HG02870 (cell line): ENCODE measurements around the gene CNST.
A peak's percentile ranks its signal among the peaks of the same experiment; 100 is the strongest.
"Not testable (repeated sequence)": the region's sequence is repeated elsewhere in the genome, so short reads cannot be mapped to it uniquely, and the experiment has no call there.

ENCODE experiments used
- ATAC-seq: cut with Tn5 transposase; IDR thresholded peaks from one replicate; pipeline ENCODE4 v1.9.1; 2021; ENCODE audit warnings: mild to moderate bottlenecking, moderate library complexity; ENCODE audit not compliant: unreplicated experiment

The CNST gene

GRCh38 chr1:246667773-246668172 is 101.5 kb downstream of the CNST start:
- ATAC-seq: no peak

DNA sequence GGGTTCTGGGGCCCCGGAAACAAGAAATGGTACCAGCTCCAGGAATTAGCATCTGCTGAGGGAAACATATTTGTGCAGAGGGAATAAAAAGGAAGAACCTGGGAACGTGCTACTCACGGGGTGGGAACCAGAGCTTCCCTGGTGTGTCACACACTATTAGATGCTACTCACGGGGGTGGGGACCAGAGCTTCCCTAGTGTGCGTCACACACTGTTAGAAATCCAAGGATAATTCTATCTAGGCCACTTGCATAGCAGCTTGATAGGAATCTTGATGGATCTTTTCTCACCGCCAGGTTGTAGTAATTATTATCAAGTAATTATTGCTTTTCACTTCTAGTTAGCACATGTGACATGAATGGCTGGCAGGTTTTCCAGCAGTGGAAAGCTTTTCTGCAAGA is 103.4 kb downstream of the CNST start:
- no peak for ATAC-seq

GRCh38 chr1:246674049-246674448 is 107.8 kb downstream of the CNST start:
- ATAC-seq: no peak

- ATAC-seq: no peak
Observed at GRCh38 chr1:246677842-246678241, 111.6 kb downstream of the CNST start.

GRCh38 chr1:246678816-246679793 is 112.8 kb downstream of the CNST start:
- no peak for ATAC-seq

DNA sequence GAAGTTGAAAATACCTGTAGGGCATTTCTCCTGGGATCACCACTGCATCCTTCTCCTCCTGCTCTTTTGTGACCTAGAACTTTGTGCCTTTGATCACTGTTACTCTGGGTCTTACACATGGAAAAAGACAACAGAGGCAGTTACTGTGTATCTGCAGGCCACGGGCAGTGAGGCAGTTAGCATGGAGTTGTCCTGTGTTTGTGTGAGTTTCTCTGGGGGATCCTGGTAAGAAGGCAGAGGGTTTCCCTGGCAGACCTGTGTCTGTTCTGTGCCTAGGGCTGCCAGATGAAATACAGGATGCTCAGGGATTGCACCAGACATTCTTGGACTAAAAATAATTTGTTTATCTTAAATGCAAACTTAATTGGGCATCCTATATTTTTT is 113.5 kb downstream of the CNST start:
- ATAC-seq: no peak

GRCh38 chr1:246680190-246680589 is 113.9 kb downstream of the CNST start:
- no peak for ATAC-seq

GRCh38 chr1:246680696-246681130 is 114.5 kb downstream of the CNST start:
- no peak for ATAC-seq

GRCh38 chr1:246681900-246682895 is 115.9 kb downstream of the CNST start:
- no peak for ATAC-seq

- no peak for ATAC-seq
Observed at GRCh38 chr1:246683521-246683920, 117.3 kb downstream of the CNST start.

DNA sequence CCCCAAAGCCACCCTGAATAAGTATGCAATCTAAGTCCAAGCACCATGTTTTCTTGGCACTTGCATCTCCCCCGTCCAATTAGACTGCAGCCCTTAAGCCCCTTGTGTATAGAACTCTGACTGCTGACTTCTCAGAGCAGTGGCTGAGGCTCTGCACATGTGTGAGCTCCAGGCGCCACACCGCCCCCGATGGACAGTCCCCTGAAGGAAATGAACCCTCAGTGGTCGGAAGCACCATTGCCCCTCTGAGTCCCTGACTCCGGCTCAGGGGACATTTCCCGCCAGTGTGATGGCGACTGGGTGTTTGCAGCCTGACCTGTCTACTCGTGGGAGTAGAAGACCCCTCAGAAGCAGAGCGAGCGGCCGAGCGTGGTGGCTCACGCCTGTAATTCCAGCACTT is 120.7 kb downstream of the CNST start:
- ATAC-seq: no peak

DNA sequence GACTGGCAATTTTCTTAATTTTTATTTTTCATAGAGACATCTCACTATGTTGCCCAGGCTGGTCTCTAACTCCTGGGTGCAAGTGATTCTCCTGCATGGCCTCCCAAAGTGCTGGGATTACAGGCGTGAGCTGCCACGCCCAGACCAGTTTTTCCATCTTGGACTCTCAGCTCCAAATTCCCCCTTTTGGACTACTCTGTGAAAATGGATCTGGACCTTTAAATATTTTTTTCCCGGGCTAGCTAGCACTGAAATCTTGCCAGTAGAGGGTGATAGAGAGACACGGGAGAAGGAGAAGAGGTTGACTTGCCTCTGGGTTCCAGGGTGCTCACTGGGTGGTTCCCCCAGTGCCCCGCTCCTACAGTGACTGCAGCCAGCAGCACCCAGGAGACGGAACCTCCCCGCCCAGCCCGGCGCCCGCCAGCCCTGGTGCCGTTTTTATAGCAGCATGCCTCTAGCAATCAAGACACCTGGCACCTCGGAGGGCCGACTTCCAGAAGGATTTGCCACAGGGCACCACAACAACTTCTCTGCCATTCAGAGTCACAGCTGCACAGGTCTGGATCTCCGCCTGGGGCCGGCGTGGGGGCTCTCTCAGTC is 123.3 kb downstream of the CNST start:
- peak; percentile 97 for ATAC-seq

- no peak for ATAC-seq
Observed at GRCh38 chr1:246690100-246690499, 123.8 kb downstream of the CNST start.

- ATAC-seq: no peak
Observed at GRCh38 chr1:246691622-246692495, 125.6 kb downstream of the CNST start.

- ATAC-seq: not testable (repeated sequence)
Observed at GRCh38 chr1:246694213-246694895, 128.1 kb downstream of the CNST start.

GRCh38 chr1:246695136-246695535 is 128.9 kb downstream of the CNST start:
- no peak for ATAC-seq

DNA sequence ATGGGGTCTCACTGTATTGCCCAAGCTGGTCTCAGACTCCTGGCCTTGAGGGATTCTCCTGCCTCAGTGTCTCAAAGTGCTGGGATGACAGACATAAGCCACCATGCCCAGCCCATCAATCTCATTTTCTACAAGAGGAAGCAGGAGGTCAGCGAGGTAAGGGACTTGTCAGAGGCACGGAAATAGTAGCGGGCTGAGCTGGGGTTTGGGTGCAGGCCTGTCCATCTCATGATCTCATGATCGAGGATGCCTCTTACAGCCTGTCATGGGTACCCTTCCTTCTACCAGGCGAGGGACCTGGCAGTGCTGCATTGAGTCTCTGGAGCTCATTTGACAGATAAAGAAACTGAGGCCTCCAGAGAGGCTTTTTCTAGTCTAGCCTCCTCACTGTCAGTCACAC is 129.4 kb downstream of the CNST start:
- no peak for ATAC-seq

DNA sequence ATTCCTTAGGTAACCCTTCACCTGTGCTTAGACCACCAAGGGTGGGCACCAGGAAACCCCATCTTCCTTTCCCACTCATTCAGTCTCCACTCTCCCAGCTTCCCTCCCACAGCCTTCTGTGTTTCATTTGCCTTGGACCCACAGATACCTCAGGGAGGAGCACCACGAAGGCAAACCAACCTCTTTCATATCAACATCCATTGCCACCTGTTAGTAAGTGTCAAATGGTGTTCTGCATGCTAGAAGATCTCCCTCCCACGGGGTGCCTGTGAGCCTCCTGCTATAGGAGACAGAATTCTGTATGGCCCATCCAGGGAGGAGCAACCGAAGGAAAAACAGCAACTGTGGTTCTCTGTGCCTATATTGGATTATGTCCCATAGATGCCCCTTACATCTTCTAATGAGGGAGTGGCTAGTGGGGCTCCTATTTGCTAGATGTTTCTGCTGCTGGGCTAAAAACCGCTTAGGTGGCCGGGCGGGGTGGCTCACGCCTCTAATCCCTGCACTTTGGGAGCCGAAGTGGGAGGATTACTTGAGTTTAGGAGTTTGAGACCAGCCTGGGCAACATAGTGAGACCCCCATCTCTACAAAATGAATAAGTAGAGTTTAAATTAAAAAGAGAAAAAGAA is 132.3 kb downstream of the CNST start:
- no peak for ATAC-seq
